ENCODE results near the gene CASP7. TPM values are rescaled to one million over a fixed set of nuclear protein-coding genes. Genes with fewer than 3 reads are reported as not detected.
"Not testable (repeated sequence)": the region's sequence is repeated elsewhere in the genome, so short reads cannot be mapped to it uniquely, and the experiment has no call there.

The CASP7 gene
- total RNA-seq, 1 experiment from 2014 or later, result 30.7 TPM

DNA sequence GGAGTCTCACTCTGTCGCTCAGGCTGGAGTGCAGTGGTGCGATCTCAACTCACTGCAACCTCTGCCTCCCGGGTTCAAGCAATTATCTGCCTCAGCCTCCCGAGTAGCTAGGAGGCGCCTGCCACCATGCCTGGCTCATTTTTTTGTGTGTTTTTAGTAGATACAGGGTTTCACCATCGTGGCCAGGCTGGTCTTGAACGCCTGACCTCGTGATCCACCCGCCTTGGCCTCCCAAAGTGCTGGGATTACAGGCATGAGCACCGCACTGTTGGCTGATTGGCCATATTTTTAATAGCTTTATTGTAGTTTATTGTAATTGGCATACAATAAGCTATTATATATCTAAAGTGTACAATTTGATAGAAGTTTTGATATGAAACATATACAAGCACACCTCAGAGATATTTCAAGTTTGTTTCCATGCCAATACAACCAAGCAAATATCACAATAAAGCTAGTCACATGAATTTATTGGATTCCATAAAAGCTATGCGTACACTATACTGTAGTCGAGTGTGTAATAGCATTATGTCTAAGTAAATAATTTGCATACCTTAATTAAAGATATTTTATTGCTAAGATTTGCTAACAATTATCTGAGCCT, 77.3 kb downstream of the CASP7 start:
- H3K9me3 ChIP-seq, result no peaks in the 10 kb centered on the region
- no peaks in the 10 kb centered on the region for H3K36me3 ChIP-seq
- H3K4me3 ChIP-seq, result no peak overlapping the region
- no peak for DNase-seq
- no peaks in the 10 kb centered on the region for H3K27me3 ChIP-seq

DNA sequence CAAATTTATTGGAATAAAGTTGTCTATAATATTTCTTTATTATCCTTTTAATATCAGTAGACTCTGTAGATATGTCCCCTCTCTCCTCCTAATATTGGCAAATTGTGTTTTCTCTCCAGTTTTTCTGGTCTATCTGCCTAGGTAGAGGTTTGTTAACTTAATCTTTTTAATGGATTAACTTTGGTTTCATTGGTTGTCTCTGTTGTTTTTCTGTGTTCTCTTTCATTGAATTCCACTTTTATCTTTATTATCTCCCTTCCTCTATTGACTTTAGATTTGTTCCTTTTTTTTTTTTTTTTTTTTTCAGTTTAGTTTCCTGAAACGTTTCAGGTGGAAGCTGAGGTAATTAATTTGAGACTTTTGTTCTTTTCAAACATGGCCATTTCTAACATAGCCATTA, 82.4 kb downstream of the CASP7 start:
- H3K27me3 ChIP-seq, result peaks cover 16% of the 10 kb centered on the region
- H3K9me3 ChIP-seq, result peaks cover 11% of the 10 kb centered on the region
- DNase-seq, result no peak
- no peak overlapping the region for H3K4me3 ChIP-seq
- no peaks in the 10 kb centered on the region for H3K36me3 ChIP-seq

GRCh38 chr10:113764582-113764981, 84.9 kb downstream of the CASP7 start:
- peaks cover 24% of the 10 kb centered on the region for H3K27me3 ChIP-seq
- H3K4me3 ChIP-seq, result no peak overlapping the region
- no peaks in the 10 kb centered on the region for H3K36me3 ChIP-seq
- no peak for DNase-seq
- peaks cover 11% of the 10 kb centered on the region for H3K9me3 ChIP-seq

GRCh38 chr10:113765910-113766309, 86.2 kb downstream of the CASP7 start:
- H3K27me3 ChIP-seq, result peaks cover 34% of the 10 kb centered on the region

GRCh38 chr10:113767222-113767621, 87.5 kb downstream of the CASP7 start:
- no peaks in the 10 kb centered on the region for H3K36me3 ChIP-seq
- H3K9me3 ChIP-seq, result peaks cover 11% of the 10 kb centered on the region
- no peak for DNase-seq
- H3K27me3 ChIP-seq, result peaks cover 34% of the 10 kb centered on the region
- H3K4me3 ChIP-seq, result no peak overlapping the region

More at GRCh38 chr10:113765910-113766309, 86.2 kb downstream of the CASP7 start:
- H3K4me3 ChIP-seq, result no peak overlapping the region
- no peaks in the 10 kb centered on the region for H3K36me3 ChIP-seq
- DNase-seq, result no peak
- peaks cover 11% of the 10 kb centered on the region for H3K9me3 ChIP-seq

- Histone ChIP-seq H3K9me3 (no peaks in the 10 kb centered on the region), H3K36me3 (no peaks in the 10 kb centered on the region), H3K27me3 (peaks cover 29% of the 10 kb centered on the region), H3K4me3 (no peak overlapping the region)
- DNase-seq, result no peak
Observed at GRCh38 chr10:113770346-113770745, 90.6 kb downstream of the CASP7 start.

DNA sequence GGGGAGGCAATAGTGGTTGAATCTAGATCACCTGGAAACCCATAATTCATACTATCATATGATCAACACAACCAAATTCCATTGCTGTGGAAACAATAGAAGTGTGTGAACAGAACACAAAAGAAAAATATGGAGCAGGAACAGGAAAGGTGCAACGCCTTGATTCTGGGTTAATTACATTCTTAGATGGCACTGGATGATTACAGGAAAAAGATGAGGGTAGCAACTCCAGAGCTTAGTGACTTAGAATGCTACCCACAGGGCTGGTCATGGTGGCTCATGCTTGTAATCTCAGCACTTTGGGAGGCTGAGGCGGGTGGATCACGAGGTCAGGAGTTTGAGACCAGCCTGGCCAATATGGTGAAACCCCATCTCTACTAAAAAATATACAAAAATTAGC, 91.4 kb downstream of the CASP7 start:
- DNase-seq, H3K36me3 ChIP-seq, H3K4me3 ChIP-seq, H3K9me3 ChIP-seq: not testable (repeated sequence)
- H3K27me3 ChIP-seq, result peaks cover 25% of the 10 kb centered on the region

DNA sequence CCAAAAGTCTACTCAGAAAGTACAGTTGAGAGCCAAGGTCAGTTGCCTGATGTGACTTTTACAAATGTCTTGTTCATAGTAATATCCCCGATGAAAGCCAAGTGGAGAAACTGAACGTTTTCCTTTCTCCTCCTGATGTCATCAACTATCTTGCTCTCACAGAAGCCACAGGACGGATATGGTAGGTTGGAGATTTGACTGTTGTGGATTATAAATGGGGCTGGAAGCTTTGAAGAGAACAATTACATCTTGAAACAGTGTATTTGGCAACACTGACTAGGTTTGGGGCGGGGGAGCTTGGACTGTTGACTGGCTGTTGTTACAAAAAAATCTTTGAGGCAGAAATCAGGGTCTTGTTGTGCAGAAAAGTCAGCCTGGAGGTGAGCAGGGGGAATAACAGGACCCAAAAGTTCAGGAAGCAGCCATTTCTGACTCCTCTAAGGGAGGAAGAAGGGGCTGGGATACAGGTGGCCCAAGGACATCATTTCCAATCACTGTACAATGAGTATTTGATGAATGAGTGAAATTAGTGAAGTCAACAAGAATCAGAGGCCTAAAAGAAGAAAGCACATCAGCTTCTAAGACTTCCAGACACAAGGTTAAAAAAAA, 96.1 kb downstream of the CASP7 start:
- no peaks in the 10 kb centered on the region for H3K9me3 ChIP-seq
- H3K36me3 ChIP-seq, result no peaks in the 10 kb centered on the region
- peaks cover 1% of the 10 kb centered on the region for H3K27me3 ChIP-seq
- DNase-seq, result no peak
- H3K4me3 ChIP-seq, result no peak overlapping the region

- Histone ChIP-seq H3K4me3 (no peak overlapping the region), H3K27me3 (no peaks in the 10 kb centered on the region; the same call in 1 of the 2 replicates), H3K36me3 (no peaks in the 10 kb centered on the region), H3K9me3 (no peaks in the 10 kb centered on the region)
- no peak for DNase-seq
Observed at GRCh38 chr10:113776553-113776952, 96.8 kb downstream of the CASP7 start.

Other genes starting within 250 kb of the CASP7 start
- gene HABP2, start 126.9 kb upstream of the CASP7 start, total RNA-seq (2014; rRNA removed; shearing (Covaris generic); ENCODE audit: low replicate concordance), result not detected in 2 replicates
- not detected in 2 replicates for gene NRAP, start 15.9 kb upstream of the CASP7 start, total RNA-seq (2014; rRNA removed; shearing (Covaris generic); ENCODE audit: low replicate concordance)
- not detected in 2 replicates for gene PLEKHS1, start 71.8 kb downstream of the CASP7 start, total RNA-seq (2014; rRNA removed; shearing (Covaris generic); ENCODE audit: low replicate concordance)
- 7.4 and 10.2 TPM in 2 replicates for gene DCLRE1A, start 174.2 kb downstream of the CASP7 start, total RNA-seq (2014; rRNA removed; shearing (Covaris generic); ENCODE audit: low replicate concordance)
- 7.9 and 19.4 TPM in 2 replicates for gene NHLRC2, start 174.7 kb downstream of the CASP7 start, total RNA-seq (2014; rRNA removed; shearing (Covaris generic); ENCODE audit: low replicate concordance)

Data from MG63 (cell line).